GM18868 (cell line): Measurements from ENCODE around the gene COG5.
"Not testable (repeated sequence)": the region's sequence is repeated elsewhere in the genome, so short reads cannot be mapped to it uniquely, and the experiment has no call there.

Experiments used
- ATAC-seq: cut with Tn5 transposase; IDR thresholded peaks from one replicate; pipeline ENCODE4 v1.9.1; 2021; ENCODE audit warnings: mild to moderate bottlenecking, moderate library complexity; ENCODE audit not compliant: unreplicated experiment

The COG5 gene

DNA sequence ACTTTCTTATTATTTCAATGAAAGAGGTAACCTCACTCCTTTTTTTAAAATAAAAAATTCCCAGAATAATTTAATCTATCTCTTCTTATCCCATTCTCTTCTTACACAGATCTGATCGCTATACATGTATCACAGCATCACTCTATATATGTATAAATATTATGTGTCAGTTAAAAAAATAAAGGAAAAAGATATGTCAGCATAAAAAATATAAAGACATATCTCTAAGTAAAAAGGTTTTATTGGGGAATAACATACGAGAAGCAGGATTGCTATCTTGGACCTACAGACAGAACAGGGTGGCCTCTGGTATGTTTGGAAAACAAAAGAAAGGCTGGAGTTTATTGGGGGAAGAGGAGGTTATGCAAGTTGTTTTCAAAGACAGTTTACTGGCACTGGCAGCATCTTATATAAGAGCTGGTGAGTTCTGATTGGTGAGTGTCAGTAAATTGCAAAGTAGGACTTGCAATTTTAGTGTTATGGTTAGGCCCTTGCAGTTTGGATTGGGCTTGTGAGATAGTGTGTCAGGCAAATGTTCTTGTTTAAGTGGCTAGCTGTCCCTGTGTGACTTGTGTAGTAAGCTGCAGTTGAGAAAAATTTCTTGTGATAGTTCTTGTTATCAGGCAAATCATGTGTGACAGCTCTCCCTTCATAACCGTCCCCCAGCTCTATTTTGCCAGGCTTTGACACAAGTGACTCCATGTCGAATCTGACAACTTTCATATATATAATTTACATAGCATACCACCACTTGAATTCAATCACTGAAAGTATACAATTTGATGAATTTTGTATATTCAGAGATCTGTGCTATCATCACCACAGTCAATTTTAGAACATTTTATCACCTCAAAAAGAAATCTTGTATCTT is 276.7 kb downstream of the COG5 start:
- ATAC-seq: no peak

DNA sequence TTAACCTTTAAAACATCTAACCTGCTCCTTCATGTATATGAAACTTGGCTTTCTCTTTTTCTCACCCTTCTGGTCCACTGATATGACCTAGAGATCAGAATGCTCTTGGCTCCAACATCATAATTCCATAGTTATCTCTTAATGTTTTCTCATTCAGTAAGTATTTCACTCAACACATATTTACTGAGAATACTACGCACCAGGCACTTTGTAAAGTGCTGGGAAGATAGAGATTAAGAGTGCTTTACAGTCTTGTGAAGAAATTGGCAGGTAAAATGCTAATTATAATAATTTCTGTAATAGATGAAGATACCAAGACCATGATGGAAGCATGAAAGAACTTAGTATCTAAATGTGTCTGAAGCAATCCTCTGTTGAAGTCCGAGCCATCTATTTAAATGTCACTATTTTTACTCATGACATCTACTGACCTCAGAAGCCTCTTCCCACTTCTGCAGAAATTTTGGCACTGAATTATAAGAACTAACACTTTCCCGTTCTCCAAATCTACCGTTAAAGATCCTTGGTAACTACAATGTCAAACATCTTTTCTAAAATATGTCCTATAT is 278.7 kb downstream of the COG5 start:
- no peak for ATAC-seq

DNA sequence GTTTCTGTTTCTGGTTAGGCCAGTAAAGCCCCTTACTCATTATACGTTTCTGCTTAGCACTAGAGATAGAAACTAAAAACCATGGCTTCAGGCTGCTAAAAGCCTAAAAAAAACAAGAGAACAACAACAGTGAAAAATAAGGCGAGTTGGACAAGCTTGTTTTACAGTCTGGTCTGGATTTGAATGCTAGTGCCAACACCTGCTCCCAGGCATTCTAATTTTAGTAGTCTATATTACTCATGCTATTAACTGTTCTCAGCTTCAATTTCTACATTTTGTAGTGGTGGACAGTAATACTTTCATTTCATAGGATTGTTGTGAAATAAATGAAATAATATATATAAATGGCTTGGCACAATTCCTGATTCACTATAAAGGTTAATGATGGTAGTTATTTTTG is 286.4 kb downstream of the COG5 start:
- no peak for ATAC-seq

DNA sequence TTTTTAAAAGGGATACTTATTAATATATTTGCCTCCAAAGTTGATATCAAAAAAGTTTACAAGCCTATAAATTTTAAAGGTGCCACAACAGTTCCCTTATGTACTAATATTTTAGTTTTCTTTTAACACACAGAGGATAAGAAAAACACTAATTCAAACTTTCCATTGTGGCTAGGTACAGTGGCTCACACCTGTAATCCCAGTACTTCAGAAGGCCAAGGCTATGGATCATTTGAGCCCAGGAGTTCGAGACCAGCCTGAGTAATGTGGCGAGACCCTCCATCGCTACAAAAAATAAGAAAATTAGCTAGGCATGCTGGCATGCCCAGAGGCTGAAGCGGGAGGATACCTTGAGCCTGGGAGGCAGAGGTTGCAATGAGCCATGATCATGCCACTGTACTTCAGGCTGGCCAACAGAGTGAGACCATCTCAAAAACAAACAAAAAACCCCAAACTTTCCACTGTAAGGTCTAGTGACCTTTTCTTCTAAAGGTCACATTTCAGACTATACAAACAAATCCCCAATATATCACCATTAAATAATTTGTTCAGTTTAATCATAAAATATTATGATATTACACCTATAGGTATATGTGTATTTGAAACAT is 287.4 kb downstream of the COG5 start:
- no peak for ATAC-seq

DNA sequence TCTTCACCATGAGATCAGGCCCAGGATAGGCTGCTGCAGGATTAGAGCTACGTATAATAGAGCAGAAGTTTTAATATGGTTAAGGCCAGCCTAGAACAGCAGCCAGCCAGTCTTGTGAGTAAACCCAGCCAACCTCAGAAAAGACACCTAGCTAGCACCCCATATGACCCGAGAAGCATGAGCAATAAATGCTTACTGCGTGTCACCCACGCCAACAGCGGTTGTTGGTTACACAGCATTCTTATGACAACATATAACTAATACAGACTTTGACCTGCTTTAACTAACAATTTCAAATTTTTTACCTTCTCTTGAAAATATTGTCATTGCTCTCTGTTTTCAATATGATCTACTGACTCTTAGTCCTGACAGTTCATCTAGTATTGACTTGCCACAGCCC is 289.2 kb downstream of the COG5 start:
- no peak for ATAC-seq

DNA sequence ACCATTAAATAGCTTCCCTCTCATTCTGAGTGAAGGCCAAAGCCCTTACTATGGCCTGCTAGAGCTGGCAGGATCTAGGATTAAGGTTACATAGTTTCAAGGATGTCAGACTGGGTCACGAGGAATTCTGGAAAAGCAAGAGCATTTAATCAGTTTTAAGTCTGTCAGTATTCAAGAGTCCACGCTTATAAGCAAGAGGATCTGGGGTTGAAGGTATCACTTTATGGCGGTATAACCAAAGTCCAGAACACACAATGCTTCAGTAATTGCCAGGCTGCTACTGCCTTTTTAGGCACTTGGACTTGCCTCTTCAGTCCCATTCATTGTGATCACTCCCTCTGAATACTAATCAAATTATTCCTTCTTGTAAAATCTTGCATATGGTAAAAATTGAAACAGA is 293.9 kb downstream of the COG5 start:
- ATAC-seq: no peak

DNA sequence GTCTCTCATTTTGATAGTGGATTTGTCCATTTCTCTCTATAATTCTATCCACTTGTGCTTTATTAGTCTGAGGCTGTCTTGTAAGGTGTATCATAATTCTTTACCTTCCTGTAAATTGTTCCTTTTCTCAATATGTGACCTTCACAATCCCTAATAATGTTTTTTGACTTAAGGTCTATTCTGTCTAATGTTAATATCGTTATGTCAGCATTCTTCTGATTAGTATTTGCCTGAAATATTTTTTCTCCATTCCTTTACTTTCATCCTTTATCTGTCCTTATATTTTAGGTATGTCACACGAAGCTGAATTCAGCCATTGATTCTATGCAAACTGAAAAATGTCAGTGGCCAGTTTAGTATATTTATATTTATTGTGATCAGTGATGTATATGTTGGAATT is 295.1 kb downstream of the COG5 start:
- no peak for ATAC-seq

DNA sequence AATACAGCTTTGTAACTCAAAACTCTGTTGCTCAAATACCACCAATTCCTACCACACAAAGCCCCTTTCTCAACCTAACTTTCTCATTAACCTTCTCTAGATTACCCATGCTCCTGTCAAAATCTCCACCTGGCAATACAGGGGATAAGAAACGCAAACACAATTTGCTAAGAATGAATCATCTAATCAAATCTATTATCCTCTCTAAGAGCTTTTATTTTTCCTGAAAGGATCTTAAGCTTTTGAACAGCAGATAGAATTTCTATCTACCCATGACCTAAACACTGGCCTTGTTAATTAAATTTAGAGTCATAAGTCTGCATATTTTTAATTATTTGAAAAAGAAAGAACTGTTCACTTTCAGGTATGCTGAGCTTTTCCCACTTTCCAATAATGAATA is 296.6 kb downstream of the COG5 start:
- ATAC-seq: no peak

DNA sequence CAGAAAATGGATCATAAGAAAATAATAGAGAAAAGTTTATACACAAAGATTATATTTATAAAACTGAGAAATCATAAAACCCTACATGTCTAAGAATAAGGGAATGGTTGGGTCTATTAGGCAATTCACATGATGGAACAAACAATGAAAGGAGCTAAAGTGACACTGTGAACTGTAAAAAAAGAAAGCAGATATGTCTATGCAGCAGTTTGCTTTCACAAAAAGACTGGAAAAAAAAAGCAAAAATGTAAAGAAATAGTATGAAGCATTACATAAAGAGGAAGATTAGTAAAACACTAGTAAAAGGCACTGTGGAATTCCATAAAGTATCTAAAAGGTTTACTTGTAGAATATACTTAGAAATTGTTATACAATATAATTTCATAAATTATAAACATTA is 299.0 kb downstream of the COG5 start:
- ATAC-seq: no peak

DNA sequence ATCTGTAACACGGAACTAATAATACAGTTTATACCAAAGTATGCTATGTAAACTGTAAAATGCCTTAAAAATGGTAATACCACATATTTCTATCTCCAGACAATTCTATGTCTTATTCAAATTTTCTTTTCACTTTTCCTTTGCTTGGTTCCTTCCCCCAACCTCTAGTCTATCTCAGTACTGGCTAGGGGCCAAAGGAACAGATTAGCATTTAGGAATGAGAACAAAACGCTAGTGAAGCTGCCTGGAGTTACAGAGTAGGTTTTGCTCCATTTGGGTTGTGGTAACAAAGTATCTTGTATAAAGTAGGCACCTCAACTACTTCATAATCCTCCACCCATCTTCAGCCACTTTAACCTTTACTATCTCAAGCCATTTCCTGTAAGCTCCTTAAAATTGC is 300.9 kb downstream of the COG5 start:
- no peak for ATAC-seq

DNA sequence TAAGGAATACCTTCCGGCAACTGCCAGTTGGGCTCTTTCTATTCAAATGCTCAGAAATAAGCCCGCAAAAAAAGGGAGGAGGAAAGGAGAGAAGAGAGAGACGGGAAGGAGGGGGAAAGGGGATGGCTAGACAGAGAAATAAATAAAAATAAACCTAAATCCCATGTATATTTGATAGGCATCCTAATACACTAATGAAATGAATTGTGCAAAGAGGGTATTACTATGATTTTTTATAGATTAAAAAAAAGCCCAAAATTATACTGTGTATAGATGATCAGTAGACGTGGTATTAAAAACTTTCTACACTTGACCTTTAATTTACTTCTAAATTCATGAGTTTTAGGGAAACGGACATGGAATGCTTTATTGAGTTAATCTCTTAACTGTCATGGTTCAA is 305.0 kb downstream of the COG5 start:
- no peak for ATAC-seq

DNA sequence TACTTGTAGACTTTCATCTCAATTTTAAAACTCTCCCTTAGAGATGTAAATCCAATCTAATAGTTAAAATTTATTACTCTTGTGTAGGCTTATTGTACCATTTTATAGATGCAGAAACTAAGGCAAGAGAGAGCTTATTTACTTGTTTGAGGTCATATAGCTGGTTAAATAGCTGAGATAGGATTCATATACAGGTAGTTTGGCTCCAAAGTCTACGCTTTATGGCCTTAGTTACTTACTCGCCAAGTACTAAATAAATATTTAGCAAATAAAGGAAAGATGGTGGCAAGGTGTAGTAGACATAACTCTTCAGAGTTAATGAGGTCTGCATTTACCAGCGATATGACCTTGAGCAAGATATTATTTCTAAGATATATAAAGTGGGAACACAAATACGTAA is 308.1 kb downstream of the COG5 start:
- no peak for ATAC-seq

DNA sequence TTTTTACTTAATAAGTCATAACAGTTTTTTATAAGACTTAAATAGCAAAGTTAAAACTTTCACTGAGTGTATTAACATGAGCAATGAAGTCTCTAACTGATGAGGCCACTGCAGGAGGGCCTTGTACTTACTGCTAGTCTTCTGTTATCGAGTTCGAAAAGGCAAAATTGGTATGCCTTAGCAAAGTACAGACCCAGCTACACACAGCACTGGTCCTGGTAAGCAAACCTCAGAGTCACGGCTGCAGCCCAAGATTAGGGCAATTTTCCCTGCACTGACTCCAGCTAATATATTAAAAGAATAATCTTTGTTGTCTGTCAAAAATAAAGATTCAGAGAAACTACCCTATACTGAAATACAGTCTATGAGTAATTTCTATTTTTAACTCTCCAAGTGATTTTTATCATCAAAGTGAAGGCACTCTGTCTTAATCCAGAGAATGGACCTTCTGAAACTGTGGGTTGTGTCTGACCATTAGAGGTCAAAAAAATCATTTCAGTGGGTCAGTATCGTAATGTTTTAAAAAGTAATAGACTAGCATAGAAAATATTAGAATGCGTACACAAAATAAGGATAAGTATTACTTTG is 309.2 kb downstream of the COG5 start:
- ATAC-seq: no peak

DNA sequence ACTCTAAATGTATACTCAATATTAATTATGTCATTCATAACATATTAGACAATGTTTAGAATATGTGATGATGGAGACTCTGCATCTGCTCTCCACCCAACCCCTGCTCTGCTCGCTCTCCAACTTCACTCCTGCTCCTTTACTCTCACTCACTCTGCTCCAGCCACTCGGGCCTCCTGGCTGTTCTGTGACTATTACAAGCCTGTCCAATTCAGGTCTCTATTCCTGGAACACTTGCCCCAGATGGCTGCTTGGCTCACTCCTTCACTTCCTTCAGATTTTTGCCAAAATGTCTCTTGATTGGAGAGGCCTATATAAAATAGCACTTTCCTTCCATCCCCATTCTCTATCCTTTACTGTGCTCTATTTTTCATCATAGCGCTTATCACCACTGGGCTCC is 310.1 kb downstream of the COG5 start:
- no peak for ATAC-seq

DNA sequence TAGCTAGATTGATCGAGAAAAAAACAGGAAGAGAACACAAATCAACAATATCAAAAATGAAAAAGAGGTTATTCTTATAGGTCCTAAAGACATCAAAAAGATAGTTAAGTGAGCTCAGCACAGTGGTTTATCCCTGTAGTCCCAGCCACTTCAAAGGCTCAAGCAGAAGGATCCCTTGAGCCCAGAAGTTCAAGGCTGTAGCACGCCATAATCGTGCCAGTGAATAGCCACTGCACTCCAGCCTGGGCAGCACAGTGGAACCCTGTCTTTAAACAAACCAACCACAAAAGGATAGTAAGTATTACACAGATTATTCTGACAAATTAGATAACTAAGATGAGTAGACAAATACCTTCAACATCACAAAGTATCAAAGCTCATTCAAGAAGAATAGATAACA is 311.8 kb downstream of the COG5 start:
- no peak for ATAC-seq

DNA sequence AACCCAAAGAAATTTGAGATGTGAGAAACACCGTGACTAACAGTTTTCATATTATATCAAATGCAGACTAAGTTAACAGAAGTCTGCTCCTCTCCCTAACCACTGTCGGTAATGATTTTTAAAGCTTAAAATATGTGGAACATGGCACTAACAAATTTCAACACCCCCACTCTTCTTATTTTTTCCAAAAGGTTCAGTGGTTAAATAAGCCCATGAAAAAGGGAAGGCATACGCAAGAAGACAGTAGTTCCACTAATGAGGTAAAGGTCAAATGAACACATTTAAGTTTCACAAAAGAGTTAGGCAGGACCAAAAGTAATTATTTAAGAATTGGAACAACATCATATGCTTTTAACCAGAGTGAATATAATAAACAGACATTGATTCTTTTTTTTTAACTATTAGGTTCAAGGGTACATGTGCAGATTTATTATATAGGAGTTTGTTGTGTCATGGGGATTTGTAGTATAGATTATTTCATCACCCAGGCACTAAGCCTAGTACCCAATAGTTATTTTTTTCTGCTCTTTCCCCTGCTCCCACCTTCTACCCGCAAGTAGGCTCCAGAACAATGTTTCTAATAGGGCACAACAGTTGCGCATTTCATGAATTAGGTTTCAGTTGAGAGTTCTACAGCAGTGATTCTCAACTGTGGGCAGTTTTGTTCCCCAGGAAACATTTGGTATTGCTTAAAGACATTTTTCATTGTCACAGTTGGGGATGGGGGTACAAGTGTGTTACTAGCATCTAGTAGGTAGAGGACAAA is 315.0 kb downstream of the COG5 start:
- no peak for ATAC-seq

DNA sequence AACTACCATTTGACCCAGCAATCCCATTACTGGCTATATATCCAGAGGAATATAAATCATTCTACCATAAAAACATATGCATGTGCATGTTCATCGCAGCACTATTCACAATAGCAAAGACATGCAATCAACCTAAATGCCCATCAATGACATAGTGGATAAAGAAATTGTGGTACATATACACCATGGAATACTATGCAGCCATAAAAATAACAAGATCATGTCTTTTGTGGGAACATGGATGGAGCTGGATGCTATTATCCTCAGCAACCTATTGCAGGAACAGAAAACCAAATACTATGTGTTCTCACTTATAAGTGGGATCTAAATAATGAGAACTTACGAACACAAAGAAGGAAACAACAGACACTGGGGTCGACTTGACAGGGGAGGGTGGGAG is 316.9 kb downstream of the COG5 start:
- ATAC-seq: not testable (repeated sequence)

DNA sequence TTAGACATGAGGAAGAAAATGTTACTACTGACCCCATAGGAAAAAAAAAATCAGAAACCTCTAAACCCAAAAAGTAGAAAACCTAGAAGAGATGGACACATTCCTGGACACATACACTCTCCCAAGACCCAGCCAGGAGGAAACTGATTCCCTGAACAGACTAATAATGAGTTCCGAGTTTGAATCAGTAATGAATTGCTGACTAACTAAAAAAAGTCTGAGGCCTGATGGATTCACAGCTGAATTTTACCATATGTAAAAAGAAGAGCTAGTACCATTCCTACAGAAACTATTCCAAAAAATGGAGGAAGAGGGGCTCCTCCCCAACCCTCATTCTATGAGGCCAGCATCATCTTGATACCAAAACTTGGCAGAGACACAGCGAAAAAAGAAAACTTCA is 319.1 kb downstream of the COG5 start:
- ATAC-seq: no peak

DNA sequence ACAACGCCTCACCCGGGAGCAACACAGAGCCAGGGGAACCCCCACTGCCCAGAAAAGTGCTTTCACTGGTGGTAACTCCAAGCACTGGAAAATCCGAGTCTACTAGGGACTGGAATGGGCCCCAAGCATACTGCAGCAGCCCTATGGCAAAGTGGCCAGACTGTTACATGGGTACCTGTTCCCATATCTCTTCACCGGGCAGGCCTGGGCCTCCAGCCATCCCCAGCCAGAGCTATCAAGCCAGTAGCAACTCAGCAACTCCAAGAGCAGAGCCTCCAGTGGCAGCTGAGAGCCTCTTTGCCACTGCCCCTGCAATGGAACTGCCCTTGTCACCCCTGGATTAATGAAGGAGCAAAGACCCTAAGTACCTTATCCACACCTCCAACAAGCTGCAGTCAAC is 321.5 kb downstream of the COG5 start:
- ATAC-seq: no peak

DNA sequence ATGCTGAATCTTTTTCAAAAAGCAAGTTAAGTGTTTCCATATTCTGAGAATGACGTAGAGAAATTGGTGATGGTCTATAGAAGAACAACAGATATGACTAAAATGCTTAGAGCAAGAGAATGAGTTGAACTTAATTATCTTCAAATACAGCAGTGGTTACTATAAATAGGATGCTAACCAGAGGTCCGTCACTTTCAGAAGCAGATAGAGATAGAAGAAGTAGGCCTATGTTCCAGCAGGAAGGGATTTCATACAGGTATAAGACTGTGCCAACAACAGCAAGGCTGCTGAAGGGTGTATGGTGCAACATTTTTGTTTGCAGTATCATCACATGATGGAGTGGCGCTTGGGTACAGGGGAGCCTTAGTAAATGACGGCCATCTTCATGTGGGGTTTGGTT is 326.3 kb downstream of the COG5 start:
- ATAC-seq: no peak

DNA sequence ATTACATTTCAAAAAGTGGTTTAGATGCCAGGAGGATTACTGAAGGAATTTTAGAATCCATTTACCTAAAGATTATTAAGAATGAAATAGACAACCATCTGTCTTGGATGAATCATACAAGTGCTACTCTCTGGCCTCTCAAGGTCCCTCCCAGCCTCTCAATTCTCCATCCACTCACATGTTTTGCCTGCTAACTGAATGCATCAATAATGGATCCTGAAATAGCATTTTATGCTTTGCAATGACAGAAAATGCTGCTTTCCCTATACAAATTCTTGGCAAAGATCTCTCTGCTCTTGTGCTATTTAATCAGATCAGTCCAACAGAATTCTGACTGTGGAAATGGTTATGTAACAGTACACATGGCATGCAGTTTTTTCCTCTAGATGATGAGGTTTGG is 326.9 kb downstream of the COG5 start:
- ATAC-seq: no peak
